NCI-H187 treated with DMSO at 0.1 percent for 48 hours (cell line): Measurements from ENCODE around the gene SARNP.

Experiments used
- DNase-seq: peaks from one replicate; lab custom pipeline; 2025; lab: John Stamatoyannopoulos, UW

The SARNP gene

DNA sequence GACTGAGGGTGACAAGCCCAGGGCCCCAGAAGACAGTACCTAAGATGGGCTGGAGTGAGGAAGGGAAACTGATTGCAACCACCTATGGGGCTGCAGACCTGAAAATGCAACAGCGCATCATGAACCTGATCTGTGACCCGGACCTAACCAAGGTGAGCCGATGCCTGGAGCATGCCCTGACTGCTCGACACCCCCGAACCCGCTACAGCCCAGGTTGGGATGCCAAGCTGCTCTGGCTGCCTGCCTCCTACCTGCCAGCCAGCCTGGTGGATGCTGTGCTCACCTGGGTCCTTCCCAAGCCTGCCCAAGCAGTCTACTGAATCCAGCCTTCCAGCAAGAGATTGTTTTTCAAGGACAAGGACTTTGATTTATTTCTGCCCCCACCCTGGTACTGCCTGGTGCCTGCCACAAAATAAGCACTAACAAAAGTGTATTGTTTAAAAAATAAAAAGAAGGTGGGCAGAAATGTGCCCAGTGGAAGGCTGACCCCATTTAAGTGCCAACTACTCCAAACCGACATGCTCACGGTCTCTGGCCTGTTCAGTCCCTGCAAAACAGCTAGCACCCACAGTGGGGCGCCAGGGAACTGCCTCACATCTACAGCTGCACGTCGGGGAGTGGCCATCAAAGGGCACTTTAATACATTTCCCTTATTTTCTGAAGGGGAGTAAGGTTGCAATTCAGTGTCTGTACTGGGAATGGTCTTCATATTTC is 93.1 kb downstream of the SARNP start:
- DNase-seq, result no peak

DNA sequence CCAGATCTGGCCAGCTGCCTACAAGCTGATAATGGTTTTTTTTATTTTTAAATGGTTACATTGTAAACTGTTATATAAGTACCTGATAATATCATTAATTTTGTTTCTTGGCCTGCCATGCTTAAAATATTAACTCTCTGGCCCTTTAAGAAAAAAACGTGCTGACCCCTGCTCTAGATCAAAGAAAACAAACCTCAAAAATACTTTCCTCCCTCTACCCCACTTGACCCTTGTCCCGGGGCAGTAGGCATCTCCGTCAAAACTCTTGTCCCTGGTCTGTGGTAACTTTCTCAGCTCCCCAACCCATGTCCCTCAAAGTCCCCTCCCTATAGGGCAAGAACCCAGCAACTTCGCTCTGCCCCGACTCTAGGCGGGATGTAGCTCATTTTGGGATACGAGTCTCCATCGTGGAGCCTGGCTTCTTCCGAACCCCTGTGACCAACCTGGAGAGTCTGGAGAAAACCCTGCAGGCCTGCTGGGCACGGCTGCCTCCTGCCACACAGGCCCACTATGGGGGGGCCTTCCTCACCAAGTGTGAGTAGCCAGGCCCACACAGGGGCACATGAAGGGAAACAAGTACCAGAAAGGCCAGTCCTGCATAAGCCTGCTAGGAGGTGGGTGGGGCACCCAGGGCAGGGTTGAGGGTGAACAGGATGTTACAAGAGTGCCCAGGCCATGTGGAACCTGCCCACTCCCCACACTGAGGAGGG is 93.9 kb downstream of the SARNP start:
- no peak for DNase-seq

DNA sequence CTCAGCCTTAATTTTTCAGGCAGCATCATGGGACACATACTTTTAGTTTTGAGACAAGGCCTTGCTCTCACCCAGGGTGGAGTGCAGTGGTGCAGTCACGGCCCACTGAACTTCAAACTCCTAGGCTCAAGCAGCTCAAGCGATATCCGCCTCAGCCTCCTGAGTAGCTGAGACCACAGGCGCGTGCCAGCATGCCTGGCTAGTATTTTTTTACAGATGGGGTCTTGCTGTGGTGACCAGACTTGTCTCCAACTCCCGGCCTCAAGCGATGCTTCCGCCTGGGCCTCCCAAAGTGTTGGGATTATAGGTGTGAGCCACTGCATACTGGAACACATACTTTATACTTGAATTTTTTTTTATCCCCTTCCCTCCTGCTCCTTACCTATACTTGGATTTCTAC is 94.6 kb downstream of the SARNP start:
- no peak for DNase-seq

DNA sequence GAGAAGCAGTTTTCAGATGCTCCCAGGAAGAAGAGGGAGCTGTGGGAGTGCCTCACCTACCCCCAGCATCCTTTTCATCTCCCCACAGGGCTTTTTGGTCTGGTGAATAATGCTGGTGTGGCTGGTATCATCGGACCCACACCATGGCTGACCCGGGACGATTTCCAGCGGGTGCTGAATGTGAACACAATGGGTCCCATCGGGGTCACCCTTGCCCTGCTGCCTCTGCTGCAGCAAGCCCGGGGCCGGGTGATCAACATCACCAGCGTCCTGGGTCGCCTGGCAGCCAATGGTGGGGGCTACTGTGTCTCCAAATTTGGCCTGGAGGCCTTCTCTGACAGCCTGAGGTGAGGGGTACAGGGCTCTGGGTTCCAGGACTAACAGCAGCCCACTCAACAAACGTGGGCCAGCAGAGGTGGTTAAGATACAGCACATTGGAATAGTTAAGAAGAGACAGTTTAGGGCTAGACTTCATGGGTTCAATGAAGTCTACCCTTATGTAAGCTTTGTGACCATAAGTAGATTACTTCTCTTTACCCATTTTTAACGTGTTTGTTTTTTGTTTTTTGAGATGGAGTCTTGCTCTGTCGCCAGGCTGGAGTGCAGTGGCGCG is 95.8 kb downstream of the SARNP start:
- DNase-seq, result no peak

DNA sequence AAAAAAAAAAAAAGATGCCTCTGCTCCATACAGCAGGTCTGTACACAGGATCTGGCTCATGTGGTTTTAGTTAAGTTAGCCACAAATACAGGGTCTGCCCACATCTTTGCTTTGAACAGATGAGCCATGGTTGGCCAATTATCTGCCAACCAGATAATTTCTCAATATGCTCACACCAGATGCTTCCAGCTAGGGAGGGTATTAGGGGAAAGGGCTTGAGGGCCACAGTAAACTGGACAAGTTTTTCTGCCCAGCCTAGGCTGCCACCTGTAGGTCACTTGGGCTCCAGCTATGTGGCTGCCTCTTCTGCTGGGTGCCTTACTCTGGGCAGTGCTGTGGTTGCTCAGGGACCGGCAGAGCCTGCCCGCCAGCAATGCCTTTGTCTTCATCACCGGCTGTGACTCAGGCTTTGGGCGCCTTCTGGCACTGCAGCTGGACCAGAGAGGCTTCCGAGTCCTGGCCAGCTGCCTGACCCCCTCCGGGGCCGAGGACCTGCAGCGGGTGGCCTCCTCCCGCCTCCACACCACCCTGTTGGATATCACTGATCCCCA is 96.6 kb downstream of the SARNP start:
- DNase-seq, result no peak

DNA sequence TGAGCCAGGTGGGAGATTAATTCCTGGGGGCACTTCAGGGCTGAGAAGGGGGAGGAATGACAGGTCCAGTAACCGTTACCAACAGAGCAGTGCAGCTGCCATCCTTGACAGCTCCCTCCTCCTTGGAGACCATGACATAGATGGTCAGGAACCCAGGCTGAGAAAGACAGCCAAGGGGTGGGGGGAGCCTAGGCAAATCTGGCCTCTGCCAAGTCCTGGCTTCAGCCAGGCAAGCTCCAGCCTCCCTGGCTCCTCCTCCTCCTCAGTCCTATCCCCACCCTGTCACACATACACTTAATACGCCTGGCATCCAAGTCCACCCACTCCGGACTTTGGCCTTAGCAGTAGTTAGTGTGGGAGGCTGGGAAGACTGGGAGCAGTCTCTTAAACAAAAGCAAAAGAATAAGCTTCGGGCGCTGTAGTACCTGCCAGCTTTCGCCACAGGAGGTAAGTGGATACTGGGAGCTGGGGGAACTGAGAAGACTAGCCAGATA is 97.4 kb downstream of the SARNP start, which contains the start of gene RDH5:
Gene RDH5, plus strand, starts transcription at position 323 of the 494 bp plus-strand sequence. CDS start 792 bp downstream, outside the sequence.
- no peak for DNase-seq

DNA sequence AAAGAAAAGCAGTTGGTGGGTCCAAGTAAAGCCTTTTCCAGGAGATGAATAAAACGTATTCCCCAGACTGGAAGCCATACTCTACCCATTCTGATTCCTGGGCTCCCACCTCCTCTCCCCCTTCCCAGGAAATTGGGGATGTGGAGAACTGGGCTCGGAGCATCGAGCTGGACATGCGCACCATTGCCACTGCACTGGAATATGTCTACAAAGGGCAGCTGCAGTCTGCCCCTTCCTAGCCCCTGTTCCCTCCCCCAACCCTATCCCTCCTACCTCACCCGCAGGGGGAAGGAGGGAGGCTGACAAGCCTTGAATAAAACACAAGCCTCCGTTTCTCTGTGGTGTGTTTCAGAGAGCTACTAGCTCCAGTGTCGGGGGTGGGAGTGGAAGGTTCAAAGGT is 98.2 kb downstream of the SARNP start:
- no peak for DNase-seq

DNA sequence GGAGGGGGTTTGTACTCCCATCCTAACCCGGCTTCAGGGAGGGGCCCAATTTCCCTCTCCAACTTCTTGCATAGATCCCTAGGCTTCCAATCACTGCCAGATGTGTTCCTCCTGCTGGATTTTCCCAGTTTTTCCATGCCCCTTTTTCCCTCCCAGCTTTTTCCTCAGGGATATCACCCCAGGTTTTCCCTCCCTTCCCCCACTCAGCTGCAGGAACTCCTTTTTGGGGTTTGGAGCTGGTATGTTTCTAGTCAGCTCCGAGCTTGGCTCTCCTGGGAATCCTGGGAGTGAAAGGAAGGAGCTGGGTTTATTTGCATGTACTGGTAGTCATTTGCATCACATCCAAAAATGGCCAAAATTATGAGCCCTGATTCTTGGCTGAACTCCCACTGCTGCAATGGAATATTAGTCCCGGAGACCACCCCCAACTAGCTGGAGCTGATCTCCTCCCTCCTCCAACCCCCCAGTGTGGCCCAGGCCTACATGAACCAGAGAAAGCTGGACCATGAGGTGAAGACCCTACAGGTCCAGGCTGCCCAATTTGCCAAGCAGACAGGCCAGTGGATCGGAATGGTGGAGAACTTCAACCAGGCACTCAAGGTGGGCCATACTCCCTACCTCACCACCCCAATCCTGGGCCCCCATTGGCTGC is 98.8 kb downstream of the SARNP start:
- DNase-seq, result no peak

DNA sequence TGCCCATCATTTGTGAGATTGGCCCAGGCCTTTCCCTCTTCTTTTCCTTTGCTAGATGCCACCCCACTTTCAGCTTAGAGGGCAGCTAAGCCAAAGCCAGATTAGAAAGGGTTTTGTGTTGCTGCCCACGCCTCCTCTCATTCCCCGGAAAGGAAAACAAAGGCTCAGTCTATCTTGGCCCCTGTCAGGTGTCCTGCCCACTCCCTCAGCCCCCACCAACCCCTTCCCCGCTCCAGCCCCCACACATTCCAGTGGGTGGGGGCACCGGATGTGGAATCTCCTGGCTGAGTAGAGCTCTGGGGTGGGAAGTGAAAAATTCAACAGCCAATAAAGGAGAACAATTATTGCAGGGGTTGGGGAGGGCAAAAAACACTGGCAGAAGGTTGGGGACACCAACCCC is 99.5 kb downstream of the SARNP start:
- no peak for DNase-seq

DNA sequence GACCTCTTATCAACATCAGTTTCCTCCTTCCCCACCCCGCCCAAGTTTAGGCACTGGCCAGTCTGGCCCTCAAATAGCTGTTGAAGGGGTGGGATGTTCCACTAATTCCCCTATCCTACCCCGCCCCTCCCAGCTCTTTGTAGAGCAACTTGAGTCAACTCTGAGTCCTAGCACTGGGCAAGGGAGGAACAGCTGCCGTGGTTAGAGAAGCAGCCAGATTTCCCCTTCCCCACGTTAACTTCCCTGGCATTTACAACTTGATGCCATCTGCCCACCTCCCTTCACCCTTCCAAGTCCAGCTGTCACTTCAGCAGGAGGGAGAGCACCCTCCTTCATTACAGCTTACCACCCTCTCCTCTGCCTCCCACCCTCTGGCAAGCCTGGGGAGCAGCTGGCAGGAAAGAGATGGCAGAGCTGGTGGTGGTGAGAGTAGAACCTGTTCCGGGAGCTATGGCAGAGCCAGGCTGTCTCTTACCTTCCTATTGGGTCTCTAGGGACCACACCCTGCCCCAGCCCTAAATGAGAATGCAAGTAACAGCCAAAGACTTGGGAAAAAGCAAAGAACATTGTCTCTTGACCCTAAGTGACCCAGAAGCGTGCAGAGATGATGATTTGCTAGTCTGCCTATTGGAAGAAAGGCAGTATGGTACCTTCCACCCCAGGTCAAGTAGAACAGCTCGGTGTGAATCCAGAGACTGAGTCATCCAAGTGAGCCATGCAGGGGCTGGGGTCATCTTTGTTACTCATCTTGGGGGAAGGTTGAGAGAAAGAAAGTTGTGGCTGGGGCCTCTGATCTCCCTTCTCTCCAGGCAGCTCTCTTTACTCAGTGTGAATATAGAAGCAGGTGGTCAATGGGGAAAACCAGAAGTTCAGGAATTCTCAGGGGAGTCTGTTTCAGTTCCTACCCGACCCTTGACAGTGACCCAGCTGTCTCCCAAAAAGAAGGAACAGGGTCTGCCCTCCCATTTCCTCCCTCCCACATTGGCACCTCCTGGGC is 100.2 kb downstream of the SARNP start:
- DNase-seq, result no peak

DNA sequence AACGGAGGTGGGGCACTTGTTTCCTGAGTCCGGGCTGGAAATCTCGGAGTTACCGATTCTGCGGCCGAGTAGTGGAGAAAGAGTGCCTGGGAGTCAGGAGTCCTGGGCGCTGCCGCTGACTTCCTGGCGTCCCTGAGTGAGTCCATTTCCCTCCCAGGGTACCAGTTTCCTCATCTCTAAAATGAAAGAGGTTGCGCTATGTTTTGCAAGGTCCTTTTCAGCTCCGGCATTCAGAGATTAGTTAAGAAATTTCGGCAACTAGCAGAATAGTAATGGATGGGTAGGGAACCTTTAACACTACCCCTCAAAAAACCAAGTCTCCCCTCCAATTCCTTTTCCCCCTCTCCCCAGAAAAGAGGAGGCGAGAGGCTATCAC is 101.0 kb downstream of the SARNP start:
- no peak for DNase-seq

DNA sequence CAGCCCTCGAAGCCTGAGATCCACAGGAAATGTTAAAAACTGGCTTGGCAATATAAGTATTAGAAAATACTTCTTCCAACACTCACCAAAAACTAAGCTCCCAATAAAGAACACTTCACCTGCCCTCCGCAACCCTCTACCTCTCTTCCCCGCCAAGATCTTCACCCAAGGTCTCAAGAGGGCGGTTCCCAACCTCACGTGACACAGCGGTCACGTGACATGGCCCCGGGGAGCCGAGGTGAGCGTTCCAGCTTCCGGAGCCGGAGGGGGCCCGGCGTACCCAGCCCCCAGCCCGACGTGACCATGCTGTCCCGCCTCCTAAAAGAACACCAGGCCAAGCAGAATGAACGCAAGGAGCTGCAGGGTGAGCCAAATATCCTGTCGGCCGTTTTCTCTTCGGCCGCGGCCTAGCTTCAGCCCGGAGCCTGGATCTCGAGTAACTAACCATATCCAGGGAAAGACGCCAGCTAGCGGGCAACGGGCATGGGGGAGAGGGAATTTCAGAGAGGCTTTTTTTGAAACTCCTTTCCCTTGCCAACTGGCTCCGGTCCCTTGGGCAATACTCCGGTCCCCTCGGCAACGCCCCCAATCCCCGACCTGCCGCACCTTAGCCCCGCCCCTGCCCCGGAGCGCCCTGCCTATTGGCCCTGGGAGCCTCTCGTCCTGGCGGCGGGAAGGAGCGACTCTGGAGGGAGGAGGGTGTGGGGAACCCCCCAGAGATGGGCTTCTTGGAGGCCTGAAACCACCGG is 101.5 kb downstream of the SARNP start, which contains the start of gene BLOC1S1:
Gene BLOC1S1, plus strand, starts transcription at position 214 of the 749 bp plus-strand sequence. Its CDS starts 6 bp downstream, at position 220.
- DNase-seq, result peak; percentile 76

DNA sequence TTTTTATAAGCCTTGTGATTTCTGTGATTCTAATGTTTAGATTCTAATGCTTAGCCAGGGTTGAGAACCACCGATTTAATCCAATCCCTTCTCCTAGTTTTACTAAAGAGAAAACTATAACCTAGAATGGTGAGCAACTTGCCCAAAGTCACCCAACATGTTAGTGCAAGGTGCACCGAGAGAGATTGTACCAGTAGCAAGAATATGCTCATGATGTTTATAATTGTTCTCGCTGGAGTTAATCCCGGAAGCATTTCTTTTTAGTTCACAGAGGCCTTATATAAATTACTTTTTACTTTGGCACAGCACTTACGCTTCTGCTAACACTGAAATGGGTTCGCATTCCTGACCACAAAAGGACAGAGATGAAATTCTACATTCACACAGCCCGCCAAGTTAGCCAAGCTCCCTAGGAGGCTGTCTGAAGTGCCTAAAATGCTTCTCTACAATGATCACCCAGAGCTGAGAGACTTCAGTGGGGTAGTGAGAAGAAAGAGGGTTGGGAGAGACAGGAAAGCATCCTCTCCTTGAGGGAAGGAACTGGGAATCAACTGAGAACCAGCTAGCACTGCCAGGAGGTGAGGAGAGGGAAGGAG is 102.3 kb downstream of the SARNP start:
- no peak for DNase-seq

DNA sequence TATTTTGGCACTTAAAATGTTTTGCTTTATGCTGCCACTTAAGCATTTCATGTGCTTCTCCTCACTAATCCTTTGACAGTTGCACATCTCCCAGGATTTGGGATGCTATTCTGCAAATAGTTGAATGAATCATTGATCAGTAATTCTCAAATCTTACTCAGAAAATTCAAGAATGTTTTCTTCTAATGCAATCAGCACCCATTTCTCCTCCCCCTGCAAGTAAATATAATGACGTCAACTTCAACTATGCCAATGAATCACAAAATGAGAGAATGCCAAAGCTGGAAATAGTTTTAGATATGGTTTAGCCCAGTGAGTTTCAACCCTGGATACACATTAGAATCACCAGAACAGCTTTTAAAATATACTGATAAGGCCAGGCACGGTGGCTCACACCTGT is 103.8 kb downstream of the SARNP start:
- DNase-seq, result no peak

DNA sequence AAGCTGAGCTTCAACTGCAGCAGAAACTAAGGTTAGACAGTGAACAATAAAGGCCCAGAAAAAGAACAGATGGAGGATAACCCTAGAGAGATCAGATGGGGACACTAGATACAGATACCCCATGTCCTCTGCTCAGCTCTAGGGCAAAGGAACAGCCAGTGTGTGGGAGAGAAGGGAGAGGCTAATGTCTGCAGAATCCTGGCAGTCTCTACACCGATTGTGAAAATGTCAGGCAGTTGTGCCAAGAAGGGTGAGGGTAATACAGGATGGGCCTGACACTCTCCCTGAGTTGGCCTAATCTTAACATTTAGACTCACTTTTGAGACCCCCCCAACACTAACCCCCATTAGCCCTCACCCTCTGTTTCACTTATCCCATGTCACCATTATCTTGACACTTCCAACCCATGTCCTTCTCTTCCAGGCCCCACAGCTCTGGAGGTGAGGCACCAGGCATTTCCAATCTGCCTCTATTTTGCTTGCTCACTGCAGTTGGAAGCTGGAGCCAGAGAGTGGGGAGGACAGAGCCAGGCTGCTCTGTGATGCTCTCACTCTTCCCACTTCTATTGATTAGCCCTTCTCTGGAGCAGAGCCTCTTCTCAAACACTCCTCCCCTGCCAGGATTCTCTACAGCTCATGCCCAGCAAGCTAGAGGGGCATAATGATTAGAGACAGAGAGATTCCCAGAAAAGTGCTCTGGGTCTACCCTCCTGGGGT is 104.7 kb downstream of the SARNP start:
- DNase-seq, result no peak

DNA sequence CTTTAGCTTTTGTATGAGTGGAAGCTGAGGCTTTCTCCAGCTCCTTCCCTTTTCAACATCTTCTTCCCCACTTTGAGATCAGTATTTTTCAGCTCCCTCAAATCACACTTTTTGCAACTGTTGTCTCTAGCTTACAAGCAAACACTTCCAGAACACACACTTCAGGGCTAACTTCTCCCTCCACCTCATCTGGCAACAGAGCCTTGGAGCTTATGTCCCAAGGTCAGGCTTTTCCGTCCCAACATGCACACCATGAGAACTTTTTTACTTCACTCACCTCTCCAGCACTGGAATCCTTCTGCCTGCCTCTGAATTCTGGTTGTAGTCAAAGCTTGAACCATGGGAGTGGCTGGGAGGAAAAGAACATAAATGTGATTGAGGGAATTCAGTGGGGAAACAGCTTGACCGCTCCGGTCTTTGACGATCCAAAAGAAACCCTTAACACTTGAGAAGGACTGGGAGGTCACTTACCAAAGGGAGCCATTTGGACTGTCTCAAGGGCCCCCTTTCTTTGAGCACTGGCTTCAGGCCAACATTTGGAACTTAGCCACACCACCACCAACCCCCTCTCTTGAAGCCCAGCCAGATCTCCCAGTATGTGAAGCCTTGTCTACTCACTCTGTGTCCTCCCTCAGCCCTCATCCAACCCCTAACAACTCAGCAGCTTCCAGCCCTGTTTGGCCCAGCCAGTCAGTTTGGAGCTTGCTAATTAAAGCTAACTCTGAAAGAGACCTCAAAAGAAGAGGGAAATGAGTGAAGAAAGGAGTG is 105.6 kb downstream of the SARNP start:
- DNase-seq, result no peak

DNA sequence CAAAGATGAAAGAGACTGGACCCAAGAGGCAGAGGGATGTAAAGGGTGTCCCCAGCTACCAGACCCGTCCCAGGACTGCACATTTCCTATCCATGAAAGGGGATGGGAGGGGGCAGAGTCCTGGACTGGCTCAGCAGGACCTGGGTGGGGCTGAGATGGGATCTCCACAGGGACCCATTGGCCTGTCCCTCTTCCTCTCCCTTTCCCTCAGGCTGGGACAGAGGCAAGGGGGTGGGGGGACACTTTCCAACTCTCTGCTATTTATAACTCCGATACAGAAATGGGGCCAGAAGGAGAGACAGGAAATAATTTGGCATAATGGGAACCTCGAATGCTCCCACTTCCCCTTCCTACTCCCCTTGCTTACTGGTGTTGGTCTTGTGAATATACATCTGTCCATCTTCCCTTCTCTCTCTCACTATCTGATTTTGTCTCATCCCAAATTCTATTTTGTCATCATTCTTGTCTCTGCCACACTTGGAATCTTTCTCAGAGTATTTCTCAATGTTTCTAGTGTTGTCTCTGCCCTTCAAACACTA is 108.8 kb downstream of the SARNP start:
- DNase-seq, result no peak
